ENCODE data around the gene MMP11.

GRCh38 chr22:23800297-23801237 is 27.9 kb downstream of the MMP11 start:
- TF ChIP-seq CTCF (IDR thresholded peaks at IDR 0.05), result no peak
- TF ChIP-seq POLR2A (IDR thresholded peaks at IDR 0.05), result no peak
